KMS-11 (cell line): ENCODE data around the gene KLHL18.
"Not testable (repeated sequence)": the region's sequence is repeated elsewhere in the genome, so short reads cannot be mapped to it uniquely, and the experiment has no call there.

Experiments used
- H2AFZ ChIP-seq: fragments of 200-600 bp; sonication (generic); 2 replicates; pipeline ENCODE4 v1.6.1; 2016; ENCODE audit warnings: antibody characterized with exemption, mixed run types, low read depth
- H3K27ac ChIP-seq: fragments of 200-600 bp; sonication (generic); 2 replicates; pipeline ENCODE4 v1.6.1; 2016; ENCODE audit warnings: mild to moderate bottlenecking, mixed run types
- H3K27me3 ChIP-seq: fragments of 200-600 bp; sonication (generic); 2 replicates; pipeline ENCODE4 v1.6.1; 2017; ENCODE audit warnings: mild to moderate bottlenecking, low read depth, mixed run types, moderate library complexity; ENCODE audit not compliant: insufficient read depth
- H3K36me3 ChIP-seq: fragments of 200-600 bp; sonication (generic); 2 replicates; pipeline ENCODE4 v1.6.1; 2017; ENCODE audit warnings: mild to moderate bottlenecking, mixed run types; ENCODE audit not compliant: insufficient read depth
- H3K4me1 ChIP-seq: fragments of 200-600 bp; sonication (generic); 2 replicates; pipeline ENCODE4 v1.6.1; 2016; ENCODE audit warnings: mild to moderate bottlenecking, low read depth, mixed run types; ENCODE audit not compliant: poor library complexity, severe bottlenecking
- H3K4me2 ChIP-seq: fragments of 200-600 bp; sonication (generic); 2 replicates; pipeline ENCODE4 v1.7.0; 2016; ENCODE audit warnings: mild to moderate bottlenecking, mixed run types
- H3K4me3 ChIP-seq: fragments of 200-600 bp; sonication (generic); IDR thresholded peaks from 2 replicates; pipeline ENCODE4 v1.6.1; 2017; ENCODE audit warnings: low read depth, low read length, mixed read lengths; ENCODE audit not compliant: insufficient read depth
- H3K79me2 ChIP-seq: fragments of 200-600 bp; sonication (generic); 2 replicates; pipeline ENCODE4 v1.6.1; 2016; ENCODE audit warnings: low read depth, mixed run types; ENCODE audit not compliant: insufficient read depth
- H3K9ac ChIP-seq: fragments of 200-600 bp; sonication (generic); 2 replicates; pipeline ENCODE4 v1.6.1; 2016; ENCODE audit warnings: mild to moderate bottlenecking, mixed run types
- H4K20me1 ChIP-seq: fragments of 200-600 bp; sonication (generic); 2 replicates; pipeline ENCODE4 v1.6.1; 2016; ENCODE audit warnings: mild to moderate bottlenecking, mixed run types; ENCODE audit not compliant: insufficient read depth
- CTCF ChIP-seq: fragments of 200-600 bp; sonication (generic); conservative IDR thresholded peaks from 2 replicates; pipeline ENCODE4 v1.6.1; 2017; ENCODE audit warnings: low read depth, mild to moderate bottlenecking, antibody characterized with exemption, low read length, moderate library complexity, mixed read lengths

Gene KLHL18

GRCh38 chr3:47355010-47355409 lies 72.3 kb downstream of the KLHL18 start:
- H2AFZ ChIP-seq: no peak overlapping the region
- TF ChIP-seq CTCF: no peak

GRCh38 chr3:47356201-47356600 lies 73.5 kb downstream of the KLHL18 start:
- H2AFZ ChIP-seq: no peak overlapping the region
- TF ChIP-seq CTCF: no peak
- no peak overlapping the region for H3K4me3 ChIP-seq

More at GRCh38 chr3:47355010-47355409, 72.3 kb downstream of the KLHL18 start:
- no peaks in the 10 kb centered on the region for H3K36me3 ChIP-seq
- H3K4me2 ChIP-seq: no peak overlapping the region
- no peaks in the 10 kb centered on the region for H3K27me3 ChIP-seq
- no peak overlapping the region for H3K4me3 ChIP-seq
- H3K9ac ChIP-seq: no peak overlapping the region
- no peaks in the 10 kb centered on the region for H4K20me1 ChIP-seq
- H3K4me1 ChIP-seq: no peaks in the 10 kb centered on the region
- no peaks in the 10 kb centered on the region for H3K79me2 ChIP-seq
- H3K27ac ChIP-seq: no peak overlapping the region

GRCh38 chr3:47359323-47359722 lies 76.6 kb downstream of the KLHL18 start:
- Histone ChIP-seq H3K4me2 (no peak overlapping the region), H3K36me3 (no peaks in the 10 kb centered on the region), H3K4me1 (no peaks in the 10 kb centered on the region), H3K79me2 (no peaks in the 10 kb centered on the region), H2AFZ (no peak overlapping the region), H3K27me3 (no peaks in the 10 kb centered on the region), H4K20me1 (no peaks in the 10 kb centered on the region), H3K9ac (no peak overlapping the region), H3K4me3 (no peak overlapping the region), H3K27ac (no peak overlapping the region)
- no peak for TF ChIP-seq CTCF

More at GRCh38 chr3:47356201-47356600, 73.5 kb downstream of the KLHL18 start:
- H3K36me3 ChIP-seq: no peaks in the 10 kb centered on the region
- no peak overlapping the region for H3K9ac ChIP-seq
- H4K20me1 ChIP-seq: no peaks in the 10 kb centered on the region
- H3K27ac ChIP-seq: no peak overlapping the region
- H3K4me1 ChIP-seq: no peaks in the 10 kb centered on the region
- no peaks in the 10 kb centered on the region for H3K79me2 ChIP-seq
- no peaks in the 10 kb centered on the region for H3K27me3 ChIP-seq
- H3K4me2 ChIP-seq: no peak overlapping the region

GRCh38 chr3:47360110-47360517 lies 77.4 kb downstream of the KLHL18 start:
- H3K4me2 ChIP-seq, H3K9ac ChIP-seq, H2AFZ ChIP-seq, H3K4me3 ChIP-seq, H3K27me3 ChIP-seq, H3K4me1 ChIP-seq, H3K36me3 ChIP-seq, H4K20me1 ChIP-seq, H3K79me2 ChIP-seq, H3K27ac ChIP-seq: not testable (repeated sequence)

- Histone ChIP-seq H3K27me3 (no peaks in the 10 kb centered on the region), H3K4me3 (no peak overlapping the region), H3K4me1 (no peaks in the 10 kb centered on the region), H3K9ac (no peak overlapping the region), H3K4me2 (no peak overlapping the region), H3K79me2 (no peaks in the 10 kb centered on the region), H3K36me3 (no peaks in the 10 kb centered on the region), H4K20me1 (no peaks in the 10 kb centered on the region), H2AFZ (no peak overlapping the region), H3K27ac (no peak overlapping the region)
- TF ChIP-seq CTCF: no peak
Measured at GRCh38 chr3:47362701-47363100, 80.0 kb downstream of the KLHL18 start.
